ENCODE data around the gene VCP.
A peak's percentile ranks its signal among the peaks of the same experiment; 100 is the strongest.

The VCP gene

GRCh38 chr9:35079426-35080341, 7.3 kb upstream of the VCP start, which contains the start of gene FANCG:
Gene FANCG (minus strand): TSS chr9:35079942. CDS start chr9:35079524, 418 bp downstream.
- Mint-ChIP-seq H3K4me3 (peak within 1 kb of the TSS; percentile 99), H3K27ac (peak within 1 kb of the TSS; percentile 95), H3K9me3 (no peaks in the 10 kb centered on the region), H3K27me3 (no peaks in the 10 kb centered on the region), H3K4me1 (peaks cover 19% of the 10 kb centered on the region), H3K36me3 (peaks cover 4% of the 10 kb centered on the region)

GRCh38 chr9:35079041-35079425, 6.6 kb upstream of the VCP start:
- H3K36me3 Mint-ChIP-seq = peaks cover 4% of the 10 kb centered on the region
- peak overlapping the region; percentile 83 for H3K27ac Mint-ChIP-seq
- no peaks in the 10 kb centered on the region for H3K9me3 Mint-ChIP-seq
- H3K4me1 Mint-ChIP-seq = peaks cover 19% of the 10 kb centered on the region
- H3K4me3 Mint-ChIP-seq = peak overlapping the region; percentile 99
- no peaks in the 10 kb centered on the region for H3K27me3 Mint-ChIP-seq

- H3K36me3 Mint-ChIP-seq = peaks cover 4% of the 10 kb centered on the region
- H3K27ac Mint-ChIP-seq = no peak overlapping the region
- H3K27me3 Mint-ChIP-seq = no peaks in the 10 kb centered on the region
- peaks cover 24% of the 10 kb centered on the region for H3K4me1 Mint-ChIP-seq
- H3K4me3 Mint-ChIP-seq = peak overlapping the region; percentile 99
- no peaks in the 10 kb centered on the region for H3K9me3 Mint-ChIP-seq
Measured at GRCh38 chr9:35078066-35078465, 5.6 kb upstream of the VCP start.

- Mint-ChIP-seq H3K9me3 (no peaks in the 10 kb centered on the region), H3K4me1 (peaks cover 29% of the 10 kb centered on the region), H3K27ac (peak overlapping the region; percentile 8), H3K27me3 (no peaks in the 10 kb centered on the region), H3K4me3 (no peak overlapping the region), H3K36me3 (peaks cover 4% of the 10 kb centered on the region)
Measured at GRCh38 chr9:35076848-35077247, 4.4 kb upstream of the VCP start.

GRCh38 chr9:35075358-35075757, 2.9 kb upstream of the VCP start:
- Mint-ChIP-seq H3K27me3 (no peaks in the 10 kb centered on the region), H3K4me3 (no peak overlapping the region), H3K4me1 (peaks cover 36% of the 10 kb centered on the region), H3K9me3 (no peaks in the 10 kb centered on the region), H3K36me3 (peaks cover 13% of the 10 kb centered on the region), H3K27ac (no peak overlapping the region)

GRCh38 chr9:35074791-35075190, 2.4 kb upstream of the VCP start:
- H3K27me3 Mint-ChIP-seq = no peaks in the 10 kb centered on the region
- H3K36me3 Mint-ChIP-seq = peaks cover 16% of the 10 kb centered on the region
- H3K27ac Mint-ChIP-seq = no peak overlapping the region
- no peaks in the 10 kb centered on the region for H3K9me3 Mint-ChIP-seq
- peaks cover 37% of the 10 kb centered on the region for H3K4me1 Mint-ChIP-seq
- no peak overlapping the region for H3K4me3 Mint-ChIP-seq

- H3K9me3 Mint-ChIP-seq = no peaks in the 10 kb centered on the region
- peaks cover 43% of the 10 kb centered on the region for H3K4me1 Mint-ChIP-seq
- H3K36me3 Mint-ChIP-seq = peaks cover 18% of the 10 kb centered on the region
- no peak overlapping the region for H3K27ac Mint-ChIP-seq
- no peak overlapping the region for H3K4me3 Mint-ChIP-seq
- no peaks in the 10 kb centered on the region for H3K27me3 Mint-ChIP-seq
Measured at GRCh38 chr9:35074141-35074540, 1.7 kb upstream of the VCP start.

- Mint-ChIP-seq H3K4me3 (peak overlapping the region; percentile 96), H3K9me3 (no peaks in the 10 kb centered on the region), H3K4me1 (peaks cover 43% of the 10 kb centered on the region), H3K36me3 (peaks cover 23% of the 10 kb centered on the region), H3K27ac (peak overlapping the region; percentile 96), H3K27me3 (no peaks in the 10 kb centered on the region)
Measured at GRCh38 chr9:35073279-35073612, 821 bp upstream of the VCP start.

- Mint-ChIP-seq H3K27ac (peak overlapping the region; percentile 96), H3K36me3 (peaks cover 31% of the 10 kb centered on the region), H3K9me3 (no peaks in the 10 kb centered on the region), H3K4me3 (peak overlapping the region; percentile 96), H3K4me1 (peaks cover 48% of the 10 kb centered on the region), H3K27me3 (no peaks in the 10 kb centered on the region)
Measured at GRCh38 chr9:35071814-35072460, 488 bp downstream of the VCP start.

- Mint-ChIP-seq H3K27me3 (no peaks in the 10 kb centered on the region), H3K4me3 (peak overlapping the region; percentile 96), H3K9me3 (no peaks in the 10 kb centered on the region), H3K27ac (peak overlapping the region; percentile 95), H3K36me3 (peaks cover 30% of the 10 kb centered on the region), H3K4me1 (peaks cover 53% of the 10 kb centered on the region)
Measured at GRCh38 chr9:35070823-35071813, 1.3 kb downstream of the VCP start.

GRCh38 chr9:35069020-35069419, 3.4 kb downstream of the VCP start:
- H3K27ac Mint-ChIP-seq = peak overlapping the region; percentile 51

GRCh38 chr9:35067056-35067455, 5.4 kb downstream of the VCP start:
- Mint-ChIP-seq H3K9me3 (no peaks in the 10 kb centered on the region), H3K4me1 (peaks cover 43% of the 10 kb centered on the region), H3K27me3 (no peaks in the 10 kb centered on the region), H3K4me3 (no peak overlapping the region), H3K36me3 (peaks cover 31% of the 10 kb centered on the region), H3K27ac (no peak overlapping the region)

More at GRCh38 chr9:35069020-35069419, 3.4 kb downstream of the VCP start:
- peaks cover 27% of the 10 kb centered on the region for H3K36me3 Mint-ChIP-seq
- no peaks in the 10 kb centered on the region for H3K9me3 Mint-ChIP-seq
- H3K27me3 Mint-ChIP-seq = no peaks in the 10 kb centered on the region
- peaks cover 53% of the 10 kb centered on the region for H3K4me1 Mint-ChIP-seq
- peak overlapping the region; percentile 96 for H3K4me3 Mint-ChIP-seq

- Mint-ChIP-seq H3K9me3 (no peaks in the 10 kb centered on the region), H3K4me1 (no peaks in the 10 kb centered on the region), H3K4me3 (no peak overlapping the region), H3K27ac (no peak overlapping the region), H3K27me3 (no peaks in the 10 kb centered on the region), H3K36me3 (peaks cover 22% of the 10 kb centered on the region)
Measured at GRCh38 chr9:35060548-35061207, 11.7 kb downstream of the VCP start.

GRCh38 chr9:35059438-35059837, 13.0 kb downstream of the VCP start:
- H3K36me3 Mint-ChIP-seq = peaks cover 24% of the 10 kb centered on the region
- H3K27ac Mint-ChIP-seq = no peak overlapping the region
- no peaks in the 10 kb centered on the region for H3K9me3 Mint-ChIP-seq
- H3K4me3 Mint-ChIP-seq = no peak overlapping the region
- H3K27me3 Mint-ChIP-seq = no peaks in the 10 kb centered on the region
- H3K4me1 Mint-ChIP-seq = no peaks in the 10 kb centered on the region

- H3K4me3 Mint-ChIP-seq = no peak overlapping the region
- peaks cover 20% of the 10 kb centered on the region for H3K36me3 Mint-ChIP-seq
- H3K9me3 Mint-ChIP-seq = no peaks in the 10 kb centered on the region
- peak overlapping the region; percentile 61 for H3K27ac Mint-ChIP-seq
- H3K27me3 Mint-ChIP-seq = no peaks in the 10 kb centered on the region
- H3K4me1 Mint-ChIP-seq = no peaks in the 10 kb centered on the region
Measured at GRCh38 chr9:35057271-35057620, 15.2 kb downstream of the VCP start.
